HepG2 (cell line): ENCODE results near the gene PRR33. TPM values are rescaled to one million over a fixed set of nuclear protein-coding genes. Genes with fewer than 3 reads are reported as not detected.
A peak's percentile ranks its signal among the peaks of the same experiment; 100 is the strongest.

Experiments used
- CENPX ChIP-seq: sonication (generic); formaldehyde crosslinking; IDR thresholded peaks from 2 replicates; pipeline ENCODE4 v1.9.0; 2021; ENCODE audit warnings: mild to moderate bottlenecking, missing genetic modification reagents, moderate library complexity
- DMTF1 ChIP-seq: sonication (generic); formaldehyde crosslinking; IDR thresholded peaks from 2 replicates; pipeline ENCODE4 v1.4.0; 2020; ENCODE audit warnings: mild to moderate bottlenecking, missing genetic modification reagents
- EED ChIP-seq: sonication (generic); formaldehyde crosslinking; IDR thresholded peaks from 2 replicates; pipeline ENCODE4 v1.5.0; 2020; ENCODE audit warnings: mild to moderate bottlenecking, missing genetic modification reagents
- HDAC2 ChIP-seq: sonication (generic); formaldehyde crosslinking; IDR thresholded peaks from 2 replicates; pipeline ENCODE4 v1.4.0; 2020; ENCODE audit warnings: missing genetic modification reagents
- IKZF5 ChIP-seq: IDR thresholded peaks from 2 replicates; pipeline ENCODE4 v1.6.1; 2018; ENCODE audit warnings: missing genetic modification reagents, mild to moderate bottlenecking, missing compliant biosample characterization
- MATR3 ChIP-seq: sonication (generic); formaldehyde crosslinking; IDR thresholded peaks from 2 replicates; pipeline ENCODE4 v1.4.0; 2020; ENCODE audit warnings: missing genetic modification reagents
- MIER2 ChIP-seq: IDR thresholded peaks from 2 replicates; pipeline ENCODE4 v1.6.1; 2016; ENCODE audit warnings: missing biosample characterization, missing genetic modification reagents
- MIXL1 ChIP-seq: IDR thresholded peaks from 2 replicates; pipeline ENCODE4 v1.6.1; 2016
- NFE2L2 ChIP-seq: fragments of 150-350 bp; IDR thresholded peaks from 2 replicates; pipeline ENCODE4 v1.6.1; 2014; ENCODE audit warnings: low read length
- ONECUT2 ChIP-seq: sonication (generic); formaldehyde crosslinking; IDR thresholded peaks from 2 replicates; pipeline ENCODE4 v1.4.0; 2020; ENCODE audit warnings: missing genetic modification reagents
- POGZ ChIP-seq: sonication (generic); formaldehyde crosslinking; IDR thresholded peaks from 2 replicates; pipeline ENCODE4 v1.4.0; 2020; ENCODE audit warnings: mild to moderate bottlenecking, missing genetic modification reagents
- SMAD9 ChIP-seq: sonication (generic); formaldehyde crosslinking; IDR thresholded peaks from 2 replicates; pipeline ENCODE4 v1.5.1; 2020; ENCODE audit warnings: mild to moderate bottlenecking, missing genetic modification reagents
- WIZ ChIP-seq: sonication (generic); formaldehyde crosslinking; IDR thresholded peaks from 2 replicates; pipeline ENCODE4 v1.5.1; 2020; ENCODE audit warnings: mild to moderate bottlenecking, missing genetic modification reagents
- ZBTB21 ChIP-seq: sonication (generic); formaldehyde crosslinking; IDR thresholded peaks from 2 replicates; pipeline ENCODE4 v1.4.0; 2020; ENCODE audit warnings: missing genetic modification reagents
- ZNF350 ChIP-seq: sonication (generic); formaldehyde crosslinking; IDR thresholded peaks from 2 replicates; pipeline ENCODE4 v1.4.0; 2020; ENCODE audit warnings: mild to moderate bottlenecking, low read depth, missing genetic modification reagents, borderline replicate concordance
- ZNF367 ChIP-seq: sonication (generic); formaldehyde crosslinking; IDR thresholded peaks from 2 replicates; pipeline ENCODE4 v1.4.0; 2020; ENCODE audit warnings: missing genetic modification reagents, borderline replicate concordance
- ZNF446 ChIP-seq: sonication (generic); formaldehyde crosslinking; IDR thresholded peaks from 2 replicates; pipeline ENCODE4 v1.5.0; 2020; ENCODE audit warnings: mild to moderate bottlenecking, missing genetic modification reagents
- ZNF552 ChIP-seq: sonication (generic); formaldehyde crosslinking; IDR thresholded peaks from 2 replicates; pipeline ENCODE4 v1.9.0; 2022; ENCODE audit warnings: missing genetic modification reagents, mild to moderate bottlenecking, borderline replicate concordance
- ZNF589 ChIP-seq: sonication (generic); formaldehyde crosslinking; conservative IDR thresholded peaks from 2 replicates; pipeline ENCODE4 v1.8.0; 2022; ENCODE audit warnings: mild to moderate bottlenecking, moderate library complexity, missing genetic modification reagents
- ZNF776 ChIP-seq: sonication (generic); formaldehyde crosslinking; IDR thresholded peaks from 2 replicates; pipeline ENCODE4 v1.4.0; 2020; ENCODE audit warnings: mild to moderate bottlenecking, missing genetic modification reagents
- ZNF841 ChIP-seq: sonication (generic); formaldehyde crosslinking; IDR thresholded peaks from 2 replicates; pipeline ENCODE4 v1.8.1; 2023; ENCODE audit warnings: missing genetic modification reagents, borderline replicate concordance
- ZNF891 ChIP-seq: sonication (generic); formaldehyde crosslinking; IDR thresholded peaks from 2 replicates; pipeline ENCODE4 v1.5.0; 2020; ENCODE audit warnings: mild to moderate bottlenecking, missing genetic modification reagents
- polyA plus RNA-seq, 8 experiments: library from polyadenylated mRNA; depleted of rRNA in 3 of 8; stranded (reverse) in 7 of 8; unstranded in 1 of 8; fragments of >200 nt; fragmentation: Illumina TruSeq in 4 of 8; extraction: Trizol in 4 of 8; gene quantifications; 2 replicates each; pipeline versions ENCODE4 v1.2.1 to v1.2.3, GENCODE V29; 2011 to 2016; ENCODE audit warnings: low read depth in 4 of 8, missing spikeins in 1 of 8, mixed read lengths in 1 of 8; ENCODE audit not compliant: insufficient read depth in 1 of 8
- total RNA-seq, 5 experiments: library from RNA; depleted of rRNA; stranded (reverse); fragments of >200 nt; fragmentation: Illumina TruSeq; extraction: Trizol; gene quantifications; 2 replicates each; pipeline ENCODE4 v1.2.3, GENCODE V29; 2016; ENCODE audit warnings: low read depth in 1 of 5
- TF ChIP-seq, protein P1 (sequence below): sonication (generic); formaldehyde crosslinking; IDR thresholded peaks from 2 replicates; pipeline ENCODE4 v1.4.0; 2020; ENCODE audit warnings: mild to moderate bottlenecking, missing genetic modification reagents
- TF ChIP-seq, protein P2 (sequence below): sonication (generic); formaldehyde crosslinking; IDR thresholded peaks from 2 replicates; pipeline ENCODE4 v1.4.0; 2020; ENCODE audit warnings: missing genetic modification reagents, low read depth, mild to moderate bottlenecking, borderline replicate concordance

Gene PRR33
- total and polyA plus RNA-seq, 2 of the 13 experiments (the other 11 are each of a cell fraction or from before 2014, with no cell fraction given) = not detected

GRCh38 chr11:1842149-1843097, 49.3 kb downstream of the PRR33 start (continued):
- TF ChIP-seq ZNF891 (CRISPR knock-in tag) (peak; percentile 92), MATR3 (CRISPR knock-in tag) (no peak), IKZF5 (peak; percentile 94; the same call in 1 of the 2 replicates), ONECUT2 (CRISPR knock-in tag) (peak; percentile 97), SMAD9 (CRISPR knock-in tag) (peak; percentile 75; the same call in 1 of the 2 replicates), EED (CRISPR knock-in tag) (no peak; the same call in 1 of the 2 replicates), NFE2L2 (no peak), ZNF589 (CRISPR knock-in tag) (peak; percentile 65; the same call in 1 of the 2 replicates), ZNF841 (CRISPR knock-in tag) (no peak), ZNF552 (peak; percentile 64; the same call in 1 of the 2 replicates), ZNF350 (CRISPR knock-in tag) (peak; percentile 80), HDAC2 (CRISPR knock-in tag) (peak; percentile 98), ZNF776 (CRISPR knock-in tag) (peak; percentile 75; the same call in 1 of the 2 replicates), ZNF367 (no peak), MIXL1 (CRISPR knock-in tag) (peak; percentile 95), ZNF446 (CRISPR knock-in tag) (no peak), WIZ (peak; percentile 71; the same call in 1 of the 2 replicates), MIER2 (peak; percentile 75), CENPX (CRISPR knock-in tag) (no peak), ZBTB21 (peak; percentile 62), DMTF1 (CRISPR knock-in tag) (no peak), POGZ (CRISPR knock-in tag) (peak; percentile 74; the same call in 1 of the 2 replicates)
- TF ChIP-seq, protein P1, sequence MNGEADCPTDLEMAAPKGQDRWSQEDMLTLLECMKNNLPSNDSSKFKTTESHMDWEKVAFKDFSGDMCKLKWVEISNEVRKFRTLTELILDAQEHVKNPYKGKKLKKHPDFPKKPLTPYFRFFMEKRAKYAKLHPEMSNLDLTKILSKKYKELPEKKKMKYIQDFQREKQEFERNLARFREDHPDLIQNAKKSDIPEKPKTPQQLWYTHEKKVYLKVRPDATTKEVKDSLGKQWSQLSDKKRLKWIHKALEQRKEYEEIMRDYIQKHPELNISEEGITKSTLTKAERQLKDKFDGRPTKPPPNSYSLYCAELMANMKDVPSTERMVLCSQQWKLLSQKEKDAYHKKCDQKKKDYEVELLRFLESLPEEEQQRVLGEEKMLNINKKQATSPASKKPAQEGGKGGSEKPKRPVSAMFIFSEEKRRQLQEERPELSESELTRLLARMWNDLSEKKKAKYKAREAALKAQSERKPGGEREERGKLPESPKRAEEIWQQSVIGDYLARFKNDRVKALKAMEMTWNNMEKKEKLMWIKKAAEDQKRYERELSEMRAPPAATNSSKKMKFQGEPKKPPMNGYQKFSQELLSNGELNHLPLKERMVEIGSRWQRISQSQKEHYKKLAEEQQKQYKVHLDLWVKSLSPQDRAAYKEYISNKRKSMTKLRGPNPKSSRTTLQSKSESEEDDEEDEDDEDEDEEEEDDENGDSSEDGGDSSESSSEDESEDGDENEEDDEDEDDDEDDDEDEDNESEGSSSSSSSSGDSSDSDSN (CRISPR knock-in tag) = peak; percentile 97
- TF ChIP-seq, protein P2, sequence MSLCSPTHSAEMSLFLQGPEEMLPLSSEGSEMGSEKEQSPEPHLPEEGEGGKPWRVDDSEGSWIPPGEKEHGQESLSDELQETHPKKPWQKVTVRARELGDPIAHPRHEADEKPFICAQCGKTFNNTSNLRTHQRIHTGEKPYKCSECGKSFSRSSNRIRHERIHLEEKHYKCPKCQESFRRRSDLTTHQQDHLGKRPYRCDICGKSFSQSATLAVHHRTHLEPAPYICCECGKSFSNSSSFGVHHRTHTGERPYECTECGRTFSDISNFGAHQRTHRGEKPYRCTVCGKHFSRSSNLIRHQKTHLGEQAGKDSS (CRISPR knock-in tag) = peak; percentile 43; the same call in 1 of the 2 replicates
